NCI-H1417 (cell line): ENCODE measurements around the gene FAM204A.

ENCODE experiments used
- DNase-seq, 3 experiments: peaks; one replicate each; lab custom pipeline; 2025; lab: John Stamatoyannopoulos, UW

FAM204A gene

GRCh38 chr10:118332236-118332635 is 9.9 kb downstream of the FAM204A start:
- DNase-seq, result peak in 2 of 3 experiments; percentile 31 to 64

- DNase-seq, result no peak
These were observed 11.6 kb downstream of the FAM204A start for GRCh38 chr10:118330295-118331076.

DNA sequence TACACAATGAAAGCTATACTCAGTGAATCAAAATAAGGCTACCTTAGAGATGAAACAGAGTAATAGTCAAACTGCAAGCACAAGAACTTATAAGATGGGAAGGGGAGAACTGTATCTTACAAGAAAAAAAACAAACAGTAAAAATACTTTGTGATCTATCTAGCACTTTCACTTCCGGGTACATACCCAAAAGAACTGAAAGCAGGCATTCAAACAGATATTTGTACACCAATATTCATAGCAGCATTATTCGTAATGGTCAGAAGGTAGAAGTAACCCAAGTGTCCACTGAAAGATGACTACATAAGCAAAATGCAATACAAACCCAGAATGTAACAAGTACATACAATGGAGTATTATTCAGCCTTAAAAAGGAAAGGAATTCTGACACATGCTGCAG is 18.0 kb downstream of the FAM204A start:
- DNase-seq, result no peak

GRCh38 chr10:118321724-118322575 is 20.2 kb downstream of the FAM204A start:
- no peak for DNase-seq

GRCh38 chr10:118315629-118316028 is 26.5 kb downstream of the FAM204A start:
- peak in 1 of 3 experiments; percentile 29 for DNase-seq

- peak in 1 of 3 experiments; percentile 1 for DNase-seq
These were observed 27.2 kb downstream of the FAM204A start for GRCh38 chr10:118314882-118315281.

GRCh38 chr10:118311505-118311904 is 30.6 kb downstream of the FAM204A start:
- DNase-seq, result no peak

DNA sequence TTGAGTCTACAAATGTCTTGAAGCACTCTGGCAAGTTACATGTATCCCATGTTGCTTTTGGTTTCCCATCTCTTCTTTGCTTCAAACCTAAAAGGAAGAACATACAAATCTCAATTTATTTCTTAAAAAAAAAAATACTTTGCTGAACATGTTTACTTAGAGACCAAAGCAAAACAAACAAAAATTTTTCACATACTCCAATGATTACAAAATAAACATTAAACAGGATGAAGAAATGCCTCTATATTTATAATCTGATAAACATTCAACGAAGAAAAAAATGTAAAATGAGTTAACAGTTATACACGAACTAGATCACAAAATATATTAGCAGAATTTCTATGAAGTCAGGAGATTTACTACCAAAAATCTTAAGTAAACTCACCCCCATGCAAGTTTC is 31.3 kb downstream of the FAM204A start:
- DNase-seq, result no peak

- no peak for DNase-seq
These were observed 32.2 kb downstream of the FAM204A start for GRCh38 chr10:118309911-118310310.

DNA sequence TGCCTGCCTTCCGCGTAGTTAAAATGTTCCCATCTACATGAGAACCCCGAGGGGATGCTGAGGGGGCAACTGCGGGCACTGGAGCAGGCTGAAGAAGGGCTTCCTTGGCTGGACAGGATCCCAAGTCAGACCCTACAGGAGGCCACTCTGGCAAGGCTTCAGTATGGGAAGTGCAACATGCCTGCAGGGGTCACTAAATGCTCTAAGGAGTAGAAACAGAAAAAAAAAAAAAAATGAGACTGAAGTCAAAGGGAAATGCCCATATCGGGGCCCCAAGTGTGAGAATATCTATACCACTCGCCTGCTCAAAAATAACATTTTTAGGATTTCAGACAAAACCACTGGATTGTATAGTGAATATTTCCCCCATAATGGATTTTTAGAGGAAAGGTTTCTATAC is 33.5 kb downstream of the FAM204A start:
- peak in 1 of 3 experiments; percentile 9 for DNase-seq

DNA sequence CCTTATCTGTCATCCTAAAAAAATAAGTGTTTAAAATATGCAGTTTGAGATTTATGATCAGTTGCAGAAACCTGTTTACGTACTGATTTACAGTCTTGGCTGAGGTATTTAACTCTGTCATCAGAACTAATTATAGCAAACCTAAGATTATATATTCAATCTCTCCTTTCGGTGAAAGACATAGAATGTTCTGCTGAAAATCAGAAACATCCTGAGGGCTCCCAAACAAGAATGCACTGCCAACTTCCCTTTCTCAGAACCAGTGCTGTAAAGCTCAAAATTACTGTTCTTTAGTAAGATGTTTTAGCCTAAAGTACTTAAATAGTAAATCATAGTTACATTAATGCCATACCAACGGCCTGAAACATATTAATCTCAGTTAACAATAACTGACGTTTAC is 34.3 kb downstream of the FAM204A start:
- peak in 1 of 3 experiments; percentile 11 for DNase-seq

DNA sequence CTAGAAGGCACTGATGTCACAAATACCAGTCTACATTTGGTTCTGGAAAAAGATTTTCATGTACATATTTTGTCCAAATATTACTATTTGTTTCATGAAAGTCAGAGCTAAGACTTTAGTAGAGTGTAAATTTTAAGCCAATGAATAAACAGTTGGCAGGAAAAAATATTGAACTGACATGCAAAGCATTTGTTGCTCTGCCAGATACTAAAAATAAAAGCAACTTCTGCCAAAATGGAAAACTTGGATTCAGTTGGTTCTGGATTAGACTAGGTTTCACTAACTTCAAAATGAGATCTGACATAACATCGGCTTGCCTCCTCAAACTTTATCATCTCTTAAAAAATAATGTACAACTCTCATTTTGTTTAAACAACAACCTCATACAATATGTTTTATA is 34.9 kb downstream of the FAM204A start:
- no peak for DNase-seq

DNA sequence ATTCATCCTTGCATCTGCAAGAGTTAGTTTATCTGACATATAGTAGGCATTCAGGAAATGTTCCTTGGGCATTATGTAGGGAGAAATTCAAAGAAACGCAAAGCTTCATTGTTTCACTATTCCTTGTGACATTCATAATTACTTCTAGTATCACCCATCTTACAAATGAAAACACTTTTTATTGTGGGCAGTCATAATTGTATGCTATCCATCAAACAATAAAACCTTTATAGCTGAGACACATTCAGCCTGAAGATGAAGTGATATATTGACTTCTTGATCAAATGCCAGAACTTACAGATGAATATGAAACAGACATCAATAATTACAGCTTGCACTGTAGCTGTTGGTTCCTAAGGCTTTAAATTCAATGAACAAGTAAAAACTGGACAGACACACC is 36.4 kb downstream of the FAM204A start:
- DNase-seq, result peak in 1 of 3 experiments; percentile 68

DNA sequence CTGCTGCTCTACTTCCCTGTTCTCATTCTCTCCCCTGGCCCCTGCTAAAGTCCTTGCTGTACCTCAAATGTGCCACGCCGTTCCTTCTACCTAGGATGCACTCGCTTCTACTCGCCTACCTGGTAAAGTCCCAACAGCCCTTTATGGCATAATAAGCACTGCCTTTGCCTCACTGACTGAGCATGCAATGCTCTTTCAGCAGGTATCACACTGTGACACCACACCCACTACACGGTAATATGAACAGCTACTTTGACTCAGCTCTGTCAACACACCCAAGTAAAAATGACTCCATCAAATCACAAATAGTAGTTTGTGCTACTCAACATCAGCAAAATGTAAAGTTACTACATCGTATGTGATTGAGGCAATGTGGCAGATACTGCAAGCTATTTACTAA is 37.6 kb downstream of the FAM204A start:
- DNase-seq, result peak in 1 of 3 experiments; percentile 6

- DNase-seq, result no peak
These were observed 40.9 kb downstream of the FAM204A start for GRCh38 chr10:118301211-118301610.

DNA sequence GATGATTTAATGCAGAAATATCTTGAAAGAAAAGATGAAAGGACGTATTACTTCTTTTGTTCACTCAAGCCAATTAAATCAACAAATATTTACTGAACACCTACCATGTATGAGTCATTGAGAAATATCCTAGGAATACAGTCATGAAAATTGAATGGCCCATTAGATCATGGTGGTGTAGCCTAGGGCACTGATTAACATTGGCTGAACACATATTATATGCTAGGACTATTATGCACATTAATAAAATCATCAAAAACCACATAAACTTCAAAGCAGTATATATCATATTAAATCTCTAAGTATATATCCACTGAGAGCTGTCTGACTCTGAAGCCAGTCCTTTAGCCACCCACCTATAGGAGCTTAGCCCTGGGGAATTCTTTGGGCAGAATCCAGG is 41.8 kb downstream of the FAM204A start:
- peak in 1 of 3 experiments; percentile 46 for DNase-seq

GRCh38 chr10:118298787-118299186 is 43.3 kb downstream of the FAM204A start:
- DNase-seq, result peak in 1 of 3 experiments; percentile 3

- DNase-seq, result no peak
These were observed 51.0 kb downstream of the FAM204A start for GRCh38 chr10:118291122-118291521.

DNA sequence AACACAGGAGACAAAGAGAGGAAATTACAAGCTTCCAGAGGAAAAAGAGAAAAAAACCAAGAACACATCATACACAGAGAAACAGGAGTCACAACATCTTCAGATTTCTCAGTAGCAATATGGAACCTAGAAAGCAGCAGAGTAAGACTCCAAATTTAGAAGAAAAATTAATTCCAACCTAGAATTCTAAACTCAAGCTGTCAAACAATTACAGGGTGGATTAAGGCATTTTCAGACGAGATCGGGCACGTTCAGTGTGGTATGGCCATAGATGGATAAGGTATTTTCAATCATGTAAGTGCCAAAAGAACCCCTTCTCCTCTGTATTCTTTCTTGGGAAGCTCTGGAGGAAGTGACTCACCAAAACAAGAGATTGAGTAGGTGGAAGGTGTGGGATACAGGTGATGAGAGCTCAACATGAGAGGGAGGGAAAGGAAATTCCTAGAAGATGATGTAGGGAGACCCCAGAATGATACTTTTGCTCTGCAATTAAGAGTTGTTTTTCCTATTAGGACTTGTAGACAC is 51.6 kb downstream of the FAM204A start:
- no peak for DNase-seq

- no peak for DNase-seq
These were observed 54.9 kb downstream of the FAM204A start for GRCh38 chr10:118287076-118287806.

GRCh38 chr10:118286051-118286838 is 55.9 kb downstream of the FAM204A start:
- no peak for DNase-seq
